GM21367 (cell line): ENCODE measurements around the gene UBQLN4.

Experiments
- ATAC-seq: cut with Tn5 transposase; IDR thresholded peaks from one replicate; pipeline ENCODE4 v1.9.1; 2021; ENCODE audit not compliant: unreplicated experiment

Gene UBQLN4

DNA sequence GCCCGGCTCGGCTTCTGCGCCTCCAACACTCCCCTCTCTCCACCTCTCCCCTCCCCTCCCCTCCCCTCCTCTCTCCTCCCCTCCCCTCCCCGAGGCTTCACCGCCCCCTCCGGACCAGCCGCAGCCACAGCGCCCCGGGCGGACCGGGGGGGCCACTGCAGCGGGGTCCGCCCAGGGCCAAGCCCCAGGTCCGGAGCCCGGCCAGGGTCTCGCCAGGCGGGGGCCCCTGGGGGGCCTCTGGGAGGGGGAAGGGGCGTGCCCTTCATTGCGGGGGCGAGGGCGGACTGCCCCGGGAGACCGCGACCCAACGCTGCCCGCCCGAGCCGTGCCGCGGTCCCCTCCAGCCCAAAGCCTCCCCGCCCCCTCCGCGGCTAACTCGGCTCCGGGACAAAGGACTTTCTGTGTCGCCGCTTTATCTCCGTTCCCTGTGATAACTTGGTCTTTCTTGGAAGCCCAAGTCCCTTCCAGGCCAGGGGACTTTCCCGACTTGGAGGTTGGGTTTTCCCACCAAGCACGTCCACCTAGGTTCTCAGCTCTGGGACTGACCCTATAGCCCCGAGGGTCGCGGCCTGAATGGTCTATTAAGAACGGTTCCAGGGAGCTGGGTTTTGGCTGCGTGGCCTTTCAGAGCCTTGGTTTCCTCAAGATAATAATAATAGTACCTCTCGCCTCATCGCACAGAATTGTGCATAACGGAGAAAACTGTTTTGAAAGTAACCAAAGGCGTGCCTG lies at the start of gene UBQLN4:
Gene UBQLN4, minus strand, starts transcription at position 31 of the 732 bp plus-strand sequence. CDS start 97 bp downstream, outside the sequence.
- no peak for ATAC-seq

DNA sequence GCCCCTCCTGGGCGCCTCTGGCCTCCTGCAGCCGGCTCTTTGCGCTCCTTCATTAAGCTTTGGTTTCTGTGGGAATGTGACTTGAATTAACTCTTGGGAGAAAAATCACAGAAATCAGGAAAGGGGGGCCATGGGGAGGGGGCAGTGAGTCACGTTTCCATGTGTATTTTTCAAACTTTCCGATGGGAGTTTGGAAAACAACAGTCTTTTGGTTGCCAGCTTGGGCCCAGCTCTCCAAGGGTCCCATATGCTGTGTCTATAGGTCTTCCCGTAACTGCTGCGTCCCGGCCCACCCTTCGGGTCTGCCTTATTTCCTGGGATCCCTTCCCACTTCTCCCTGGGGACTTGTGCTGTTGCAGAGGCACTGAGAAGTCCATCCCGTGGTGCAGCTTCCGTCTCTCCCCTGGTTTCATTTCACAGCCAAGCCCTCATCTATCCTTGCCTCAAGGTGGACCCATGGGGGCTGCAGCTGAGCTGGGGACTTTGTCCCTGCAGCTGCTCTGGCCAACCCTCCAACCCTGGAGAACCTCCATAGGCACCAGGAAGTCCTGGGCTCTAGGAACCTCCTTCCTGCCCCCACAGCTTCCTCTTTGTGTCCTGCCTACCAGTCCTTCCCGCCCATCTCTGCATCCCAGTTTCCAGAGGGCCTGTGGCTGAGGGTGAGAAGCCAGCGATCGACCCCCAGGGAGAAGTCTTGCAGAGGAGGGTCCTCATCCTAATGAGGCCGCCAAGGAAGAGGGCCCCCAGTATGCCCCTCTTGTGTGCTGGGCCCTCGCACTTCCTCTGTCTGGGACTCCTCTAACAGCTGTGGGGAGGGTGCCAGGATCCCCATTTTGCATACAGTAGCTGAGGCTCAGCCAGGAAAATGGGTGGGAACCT lies 49.3 kb upstream of the UBQLN4 start:
- no peak for ATAC-seq

DNA sequence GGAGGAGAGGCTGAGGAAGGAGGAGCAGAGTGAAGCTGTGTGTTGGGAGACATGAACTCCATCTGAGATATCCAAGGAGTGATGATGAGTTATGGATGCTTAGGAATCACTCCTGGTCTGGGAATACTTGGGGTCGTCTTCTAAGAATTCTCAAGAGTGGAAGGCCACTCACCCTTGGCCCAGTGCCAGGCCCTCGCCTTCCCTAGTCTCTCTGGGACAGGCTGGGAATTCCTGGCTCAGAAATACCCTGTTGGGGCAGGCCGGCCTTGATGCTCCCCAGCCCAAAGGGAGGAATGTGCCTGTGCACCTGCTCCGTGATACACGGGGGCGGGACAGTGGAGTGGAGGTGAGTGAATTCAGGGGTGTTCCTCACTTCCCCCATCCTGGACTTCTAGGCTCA lies 48.3 kb upstream of the UBQLN4 start:
- ATAC-seq: no peak

DNA sequence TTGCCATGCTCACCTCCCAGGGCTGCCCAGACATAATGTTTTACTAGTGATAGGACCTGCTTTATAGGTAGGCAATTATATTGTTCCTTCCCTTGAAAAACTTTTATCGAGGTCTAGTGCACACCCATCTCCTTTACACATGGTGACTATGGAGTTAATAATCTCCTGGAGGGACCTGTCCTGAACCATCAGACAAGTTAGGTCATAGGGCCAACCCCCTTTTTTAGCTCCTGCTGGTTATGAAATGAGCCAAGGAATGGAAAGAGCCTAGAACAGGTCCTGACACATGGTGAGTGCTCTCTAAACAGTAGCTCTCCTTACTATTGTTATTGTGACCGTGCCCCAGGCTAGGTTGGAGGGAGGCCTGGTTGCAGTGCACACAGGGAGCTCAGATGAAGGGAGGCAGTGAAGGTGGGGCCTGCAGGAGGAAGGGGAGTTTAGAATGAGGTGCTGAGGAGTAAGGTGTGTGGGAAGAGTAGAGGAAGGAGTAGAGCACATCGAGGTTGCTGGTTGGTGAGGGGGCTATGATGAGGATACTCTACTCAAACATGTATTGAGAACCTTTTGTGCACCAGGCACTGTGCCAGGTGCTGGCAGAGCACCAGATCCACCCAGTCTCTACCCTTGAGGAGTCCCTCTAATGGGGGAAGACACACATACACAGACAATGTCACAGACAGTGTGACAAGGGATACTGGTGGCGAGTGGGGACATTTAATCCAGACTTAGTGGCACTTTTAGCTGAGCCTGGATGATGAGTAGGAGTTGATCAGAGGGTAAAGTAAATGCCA lies 46.8 kb upstream of the UBQLN4 start:
- ATAC-seq: no peak

DNA sequence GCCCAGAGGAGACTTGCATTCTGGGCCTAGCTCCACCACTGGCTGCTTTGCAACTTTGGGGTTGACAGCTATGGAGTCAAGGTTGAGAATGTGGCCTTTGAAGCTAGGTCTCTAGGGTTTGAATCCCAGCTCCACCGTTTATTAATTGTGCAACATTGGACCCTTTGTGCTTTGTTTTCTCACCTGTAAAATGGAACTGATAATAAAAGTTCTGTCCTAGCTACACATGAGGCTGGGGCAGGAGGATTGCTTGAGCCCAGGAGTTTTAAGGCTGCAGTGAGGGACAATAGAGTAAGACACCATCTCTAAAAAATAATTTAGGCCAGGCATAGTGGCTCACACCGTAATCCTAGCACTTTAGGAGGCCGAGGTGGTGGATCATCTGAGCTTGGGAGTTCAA lies 45.7 kb upstream of the UBQLN4 start:
- no peak for ATAC-seq

DNA sequence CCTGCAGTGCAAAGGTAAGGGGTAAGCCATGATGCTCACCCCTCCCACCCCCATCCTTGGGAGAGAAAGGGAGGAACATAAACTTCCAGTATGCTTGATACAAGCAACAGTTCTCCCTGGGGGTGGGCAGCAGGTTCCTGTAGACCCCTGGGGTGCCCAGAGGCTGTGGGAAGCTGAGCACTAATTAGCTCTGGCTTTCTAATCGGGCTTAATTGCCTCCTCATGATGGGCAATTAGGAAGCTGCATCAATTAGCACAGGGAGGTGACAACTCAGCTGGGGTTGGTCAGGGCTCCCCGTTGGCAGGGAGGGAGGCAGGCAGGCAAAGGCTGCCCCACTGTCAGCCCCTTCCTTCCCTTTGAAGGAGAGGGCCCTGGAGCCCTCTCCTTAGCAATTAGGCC lies 45.2 kb upstream of the UBQLN4 start:
- no peak for ATAC-seq

DNA sequence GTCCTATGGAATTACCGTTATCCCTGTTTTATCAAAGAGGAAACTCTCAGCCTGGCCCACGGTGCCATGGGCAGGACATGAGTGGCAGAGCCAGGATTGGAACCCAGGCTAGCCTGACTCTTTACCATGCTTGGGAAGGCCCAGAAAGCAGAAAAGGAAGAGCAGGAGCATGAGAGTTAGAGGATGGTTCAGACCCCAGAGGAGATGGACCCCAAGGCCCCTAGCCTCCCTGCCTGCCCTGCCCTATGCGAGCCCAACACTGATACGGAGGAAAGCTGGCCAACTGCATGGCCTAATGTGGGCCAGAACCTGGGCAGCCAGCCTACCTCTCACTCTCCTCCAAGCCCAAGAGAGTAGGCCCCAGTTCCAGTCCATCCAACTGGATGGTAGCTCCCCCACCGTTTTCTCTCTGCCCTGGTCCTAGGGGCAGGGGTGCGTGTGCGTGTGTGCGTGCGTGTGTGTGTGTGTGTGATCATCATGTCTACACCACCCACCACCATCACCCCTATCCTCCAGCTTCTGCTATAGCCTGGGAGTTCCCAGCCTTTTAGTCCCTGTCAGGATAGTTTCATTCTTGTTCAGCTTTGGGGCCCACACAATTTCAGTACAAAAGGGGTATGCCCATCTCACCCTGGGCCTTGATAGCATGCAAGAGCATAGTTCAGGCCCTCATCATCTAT lies 44.0 kb upstream of the UBQLN4 start:
- no peak for ATAC-seq

DNA sequence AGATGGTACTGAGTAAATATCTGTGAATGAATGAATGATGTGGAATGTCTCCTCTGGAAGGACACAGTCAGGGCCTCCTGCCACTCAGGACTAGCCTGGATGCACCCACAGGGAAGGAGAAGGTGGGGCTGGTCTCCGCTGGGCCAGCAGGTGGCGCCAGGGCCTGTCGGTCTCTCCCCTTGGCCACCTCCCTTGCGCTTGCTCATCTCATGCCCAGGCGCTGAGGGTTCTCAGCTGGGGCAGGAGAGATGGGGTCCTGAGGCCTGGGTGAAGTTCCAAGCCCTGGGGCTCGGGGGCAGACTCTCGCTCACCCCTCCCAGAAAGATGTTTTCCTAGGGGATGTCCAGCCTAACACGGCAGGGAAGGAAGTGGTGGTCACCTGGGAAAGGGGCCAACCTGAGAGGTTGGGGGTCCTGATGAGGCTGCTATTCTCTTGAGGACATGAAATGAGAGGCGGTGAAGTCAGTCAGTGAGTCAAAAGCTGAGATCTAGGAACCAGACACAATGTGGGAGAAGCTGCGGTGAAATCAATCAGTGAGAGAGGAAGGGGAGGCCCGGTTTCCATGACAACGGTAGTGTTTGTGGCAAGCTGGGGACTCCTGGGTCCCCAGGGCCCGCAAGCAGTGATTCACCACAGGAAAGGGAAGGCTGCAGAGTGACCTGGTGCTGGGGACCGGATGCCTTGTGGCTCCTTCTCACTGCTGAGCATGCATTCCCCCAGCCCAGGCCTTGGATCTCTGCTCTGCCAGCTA lies 43.2 kb upstream of the UBQLN4 start:
- peak; percentile 55 for ATAC-seq

DNA sequence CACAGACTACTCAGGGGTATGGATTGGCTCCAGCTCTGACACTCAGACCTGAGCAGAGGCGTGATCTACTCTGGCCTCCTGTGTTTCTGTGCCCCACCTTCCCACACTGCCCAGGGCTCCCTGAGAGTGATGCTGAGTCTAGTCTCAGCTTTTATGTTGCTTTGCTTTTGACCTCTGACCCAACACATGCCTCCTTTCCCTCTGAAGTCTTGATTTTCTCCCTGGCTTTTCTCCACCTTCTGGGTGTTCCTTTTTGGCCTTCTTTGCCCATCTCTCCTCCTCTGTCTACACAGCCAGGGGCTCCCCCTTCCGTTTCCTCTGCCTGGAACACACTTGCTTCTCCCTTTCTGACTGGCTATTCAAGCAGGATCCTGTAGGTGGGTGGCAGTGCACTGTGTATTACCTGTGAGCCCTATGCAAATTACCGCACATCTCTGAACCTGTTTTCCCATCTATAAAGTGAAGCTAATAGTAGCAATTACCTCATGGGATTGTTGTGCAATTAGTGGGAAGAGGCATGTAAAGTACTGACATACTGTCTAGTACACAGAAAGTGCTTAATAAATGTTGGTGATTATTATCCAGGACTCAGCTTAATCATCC lies 42.4 kb upstream of the UBQLN4 start:
- no peak for ATAC-seq

DNA sequence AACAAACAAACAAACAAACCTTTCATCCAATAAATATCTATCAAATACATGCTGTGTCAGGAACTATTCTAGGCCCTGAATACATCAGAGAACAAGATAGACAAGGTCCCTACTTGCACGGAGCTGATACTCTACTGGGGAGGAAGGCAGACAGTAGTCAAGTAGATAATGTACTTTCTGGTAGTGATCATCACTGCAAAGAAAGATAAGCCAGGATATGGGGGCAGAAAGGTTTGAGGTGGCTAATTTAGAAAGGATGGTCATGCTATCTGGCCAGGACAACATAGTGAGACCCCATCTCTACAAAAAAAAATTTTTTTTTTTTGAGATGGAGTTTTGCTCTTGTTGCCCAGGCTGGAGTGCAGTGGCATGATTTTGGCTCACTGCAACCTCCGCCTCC lies 38.0 kb upstream of the UBQLN4 start:
- ATAC-seq: no peak

DNA sequence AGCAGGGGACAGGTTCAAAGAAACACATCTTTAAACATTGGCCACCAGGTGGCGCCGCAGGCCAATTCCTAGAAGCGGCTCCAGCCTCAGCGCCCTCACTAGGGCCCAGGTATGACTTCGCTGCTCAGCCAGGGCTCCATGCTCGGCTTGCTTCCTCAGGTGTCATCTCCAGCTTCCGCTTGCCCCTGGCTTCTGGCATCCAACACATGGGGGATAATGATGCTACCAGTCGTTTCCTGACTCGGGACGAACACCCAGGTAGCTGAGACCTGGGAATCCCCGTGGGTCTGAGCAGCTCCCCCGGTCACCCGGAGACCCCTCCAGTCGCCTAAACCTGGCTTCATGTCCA lies 37.2 kb upstream of the UBQLN4 start:
- ATAC-seq: no peak

DNA sequence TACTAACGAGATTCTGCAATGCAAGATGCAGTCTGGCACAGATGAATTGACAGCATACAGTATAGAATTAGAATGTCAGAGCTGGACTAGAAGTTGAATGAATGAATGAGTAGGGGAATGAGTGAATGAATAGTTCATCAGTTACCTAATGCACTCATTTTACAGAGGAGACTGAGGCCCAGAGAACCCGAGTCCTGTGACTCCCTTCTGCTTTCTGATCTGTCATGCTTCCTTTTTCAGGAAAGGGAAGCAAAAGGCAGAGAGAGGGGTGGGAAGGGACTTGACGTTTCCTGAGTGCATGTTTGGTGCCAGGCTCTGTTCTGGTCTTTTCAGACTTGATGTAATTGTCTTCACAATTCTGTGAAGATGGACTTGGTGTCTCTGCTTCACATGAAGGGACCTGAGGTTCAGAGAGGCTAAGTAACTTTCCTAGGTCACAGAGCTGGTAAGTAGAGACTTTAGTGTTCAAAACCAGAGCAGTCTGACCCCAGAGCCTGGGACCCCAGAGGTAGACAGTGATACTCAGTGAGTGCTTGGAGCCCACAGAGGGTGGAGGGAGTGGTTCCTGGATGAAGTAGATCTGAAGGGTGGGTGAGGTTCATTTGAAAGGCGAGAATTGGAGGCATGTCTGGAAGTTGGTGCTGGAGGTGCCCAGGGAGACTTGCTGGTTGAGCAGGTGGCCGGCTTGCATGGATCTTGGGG lies 36.7 kb upstream of the UBQLN4 start:
- no peak for ATAC-seq

DNA sequence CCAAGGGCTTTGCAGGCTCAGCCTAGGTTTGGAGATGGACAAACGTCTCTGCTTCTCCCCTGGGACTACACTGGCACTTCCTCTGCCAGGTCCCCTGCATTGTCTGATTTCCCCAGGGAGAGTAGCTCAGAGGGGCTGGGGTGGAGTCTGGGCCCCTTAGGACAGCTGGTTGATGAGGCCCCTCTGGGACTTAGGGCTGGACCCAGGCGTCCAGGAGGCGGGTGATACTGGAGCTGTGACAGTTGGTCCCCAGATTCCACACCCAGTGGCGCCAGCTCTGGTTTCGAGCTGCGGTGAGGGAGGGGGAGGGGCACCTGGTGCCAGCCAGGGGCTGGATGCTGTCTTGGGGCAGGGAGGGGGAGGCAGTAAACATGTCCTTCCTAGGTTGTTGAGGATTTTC lies 36.1 kb upstream of the UBQLN4 start:
- ATAC-seq: no peak

DNA sequence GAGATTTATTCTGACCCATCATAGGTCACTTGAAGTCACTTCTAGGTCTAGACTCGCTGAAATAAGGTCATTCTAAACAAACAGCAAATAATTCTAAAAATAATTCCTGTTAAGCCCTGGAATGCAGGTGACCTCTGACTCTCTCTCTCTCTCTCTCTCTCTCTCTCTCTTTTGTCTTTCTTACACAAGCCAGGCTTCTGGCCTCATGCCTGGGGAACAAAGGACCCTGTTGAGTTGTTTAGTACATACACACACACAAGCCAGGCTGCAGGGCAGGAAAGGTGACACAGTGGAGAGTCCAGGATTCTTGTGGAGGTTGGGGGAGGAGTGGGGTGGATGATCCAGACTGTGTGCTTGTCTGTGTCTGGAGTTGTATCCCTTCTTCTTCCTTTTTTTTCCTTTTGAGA lies 32.7 kb upstream of the UBQLN4 start:
- ATAC-seq: no peak

DNA sequence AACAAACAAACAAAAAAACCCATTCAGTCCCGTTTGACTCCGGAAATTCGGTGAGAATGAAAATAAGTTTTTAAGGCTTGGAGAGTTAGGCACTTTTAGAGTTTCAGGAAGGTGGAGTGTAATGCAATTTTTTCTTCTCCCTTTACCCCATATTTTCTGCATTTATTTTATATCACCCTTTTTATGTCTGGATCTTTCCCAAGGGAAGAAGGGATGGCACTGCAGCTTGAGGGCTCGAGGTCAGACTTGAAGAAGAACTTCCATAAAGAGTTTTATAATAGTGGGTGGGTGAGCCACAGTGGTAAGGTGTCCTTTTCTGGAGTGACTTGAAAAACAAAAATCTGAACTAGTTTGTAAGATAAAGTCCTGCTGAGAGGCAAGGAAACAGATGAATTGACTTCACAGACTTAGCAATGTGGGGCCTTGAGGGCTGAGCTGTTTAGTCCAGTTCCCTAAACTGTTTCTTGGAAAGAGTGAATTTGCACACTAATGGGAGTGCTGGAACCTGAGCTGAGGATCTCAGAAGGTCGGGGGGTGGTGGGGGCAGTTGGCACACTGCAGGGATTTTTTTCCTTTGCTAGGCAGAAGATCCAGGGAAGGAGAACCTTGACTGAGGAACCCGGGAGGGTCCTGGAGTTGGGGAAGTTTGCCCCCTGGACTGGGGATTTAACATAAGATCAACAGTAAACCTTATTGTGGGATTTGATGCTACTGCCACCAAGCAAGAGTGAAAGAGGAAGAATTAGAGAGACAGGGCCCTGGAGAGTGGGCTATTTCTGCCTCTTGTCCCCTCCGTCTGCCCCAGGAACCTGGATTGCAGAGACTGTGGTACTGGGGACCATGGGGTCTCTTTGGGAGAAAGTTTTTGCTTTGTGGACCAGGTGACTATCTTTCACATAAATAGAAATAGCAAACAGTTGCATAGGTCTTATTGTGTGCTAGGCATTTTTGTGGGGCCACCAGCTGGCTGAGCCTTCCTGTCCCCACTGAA lies 30.5 kb upstream of the UBQLN4 start:
- ATAC-seq: no peak

DNA sequence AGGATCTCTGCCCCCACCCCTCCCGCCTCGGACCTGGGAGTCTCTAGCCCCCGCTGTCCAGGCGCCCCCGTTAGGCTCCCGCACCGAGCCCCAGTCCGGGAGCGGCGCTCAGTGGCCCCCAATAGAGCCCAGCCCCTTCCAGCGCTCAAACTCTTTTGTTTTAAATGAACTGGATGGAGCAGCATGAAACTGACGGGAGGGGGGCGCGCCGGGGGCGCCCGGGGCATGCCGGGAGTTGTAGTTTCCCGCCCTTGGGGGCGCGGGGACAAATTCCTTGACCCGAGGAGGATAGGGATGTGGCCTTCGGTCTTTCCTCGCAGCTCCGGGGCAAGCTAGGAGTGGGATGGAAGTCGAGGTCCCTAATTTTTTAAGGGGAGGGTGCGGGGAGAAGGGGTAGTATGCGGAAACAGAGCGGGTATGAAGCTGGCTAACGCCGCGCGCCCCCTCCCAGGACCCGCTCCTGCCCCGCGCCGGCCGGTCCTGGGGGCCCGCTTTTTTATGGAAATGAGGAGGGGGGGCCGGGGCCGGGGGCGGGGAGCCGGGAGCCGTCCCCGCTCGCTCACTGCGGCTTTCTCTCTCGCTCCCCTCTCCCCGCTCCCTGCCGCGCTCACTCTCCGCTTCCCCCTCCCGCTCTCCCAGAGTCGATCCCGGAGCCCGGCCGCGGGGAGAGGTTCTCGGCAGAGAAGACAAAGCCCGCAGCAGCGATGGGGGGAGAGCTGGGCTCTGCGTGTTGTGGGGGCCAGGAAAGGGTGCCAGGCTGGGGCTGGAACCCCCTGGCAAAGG lies 28.9 kb upstream of the UBQLN4 start, which contains the start of gene MEX3A:
Gene MEX3A, minus strand, starts transcription at position 157 of the 783 bp plus-strand sequence. CDS start 467 bp downstream, outside the sequence.
- no peak for ATAC-seq

DNA sequence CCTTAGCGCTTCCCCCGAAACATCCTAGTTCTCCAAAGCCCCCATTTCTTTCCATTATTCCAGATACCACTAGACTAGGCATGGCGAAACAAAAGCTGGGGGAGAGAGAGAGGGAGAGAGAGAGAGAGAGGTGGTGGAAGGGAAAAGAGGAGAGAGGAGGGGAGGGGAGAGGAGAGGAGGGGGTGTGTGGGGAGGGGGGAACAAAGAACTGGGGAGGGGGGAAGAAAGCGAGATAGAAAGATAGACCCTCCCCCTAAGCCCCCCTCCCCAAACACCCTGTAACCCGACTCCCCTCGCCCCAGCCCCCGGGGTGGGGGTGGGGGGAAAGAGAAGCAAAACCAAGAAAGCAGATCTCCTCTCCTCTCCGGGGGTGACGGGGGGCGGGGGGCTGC lies 28.3 kb upstream of the UBQLN4 start:
- no peak for ATAC-seq
